Measurements from ENCODE around the gene PAK3. TPM values are rescaled to one million over a fixed set of nuclear protein-coding genes. Genes with fewer than 3 reads are reported as not detected.

PAK3 gene
- total and polyA plus RNA-seq, 4 donors: 0.10 to 1.4 (median 0.66) TPM

DNA sequence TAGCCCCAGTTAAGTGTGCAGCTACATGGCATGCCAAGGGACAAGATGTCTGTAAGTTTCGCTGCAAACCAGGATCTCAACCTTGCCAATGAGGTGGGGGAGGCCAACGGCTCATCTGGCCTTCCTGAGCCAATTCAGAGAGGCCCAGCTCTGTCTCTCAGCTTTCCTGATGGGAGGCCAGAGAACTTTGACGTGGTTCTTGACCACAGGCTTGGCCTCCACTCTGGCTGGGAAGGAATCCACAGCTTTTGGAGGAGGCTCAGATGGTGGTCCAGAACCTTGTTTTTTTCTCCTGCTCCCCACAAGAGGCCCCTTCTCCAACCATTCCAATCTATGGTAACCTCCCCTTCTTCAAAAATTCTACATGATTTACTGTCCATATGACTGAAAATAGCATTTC, 164.5 kb downstream of the PAK3 start:
- H3K4me1 ChIP-seq (ENCODE audit: control insufficient read depth in 5 of 5, insufficient read depth in 5 of 5, low read length in 5 of 5): no peaks in the 10 kb centered on the region
- no peaks in the 10 kb centered on the region for H3K36me3 ChIP-seq (ENCODE audit: control insufficient read depth in 4 of 4, insufficient read depth in 4 of 4, low read length in 4 of 4)
- DNase-seq (no peak), ATAC-seq (ENCODE audit: insufficient read depth, low FRiP score) (no peak)
- TF ChIP-seq, protein P1, sequence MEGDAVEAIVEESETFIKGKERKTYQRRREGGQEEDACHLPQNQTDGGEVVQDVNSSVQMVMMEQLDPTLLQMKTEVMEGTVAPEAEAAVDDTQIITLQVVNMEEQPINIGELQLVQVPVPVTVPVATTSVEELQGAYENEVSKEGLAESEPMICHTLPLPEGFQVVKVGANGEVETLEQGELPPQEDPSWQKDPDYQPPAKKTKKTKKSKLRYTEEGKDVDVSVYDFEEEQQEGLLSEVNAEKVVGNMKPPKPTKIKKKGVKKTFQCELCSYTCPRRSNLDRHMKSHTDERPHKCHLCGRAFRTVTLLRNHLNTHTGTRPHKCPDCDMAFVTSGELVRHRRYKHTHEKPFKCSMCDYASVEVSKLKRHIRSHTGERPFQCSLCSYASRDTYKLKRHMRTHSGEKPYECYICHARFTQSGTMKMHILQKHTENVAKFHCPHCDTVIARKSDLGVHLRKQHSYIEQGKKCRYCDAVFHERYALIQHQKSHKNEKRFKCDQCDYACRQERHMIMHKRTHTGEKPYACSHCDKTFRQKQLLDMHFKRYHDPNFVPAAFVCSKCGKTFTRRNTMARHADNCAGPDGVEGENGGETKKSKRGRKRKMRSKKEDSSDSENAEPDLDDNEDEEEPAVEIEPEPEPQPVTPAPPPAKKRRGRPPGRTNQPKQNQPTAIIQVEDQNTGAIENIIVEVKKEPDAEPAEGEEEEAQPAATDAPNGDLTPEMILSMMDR (IDR thresholded peaks at IDR 0.05; ENCODE audit: control extremely low read depth, extremely low read depth): no peak
- no peak overlapping the region for H3K9ac ChIP-seq (ENCODE audit: insufficient read depth in 1 of 2, low read length in 2 of 2)
- peaks cover 0 to 41% (median 25%) of the 10 kb centered on the region in 3 donors for H3K27me3 ChIP-seq (ENCODE audit: control insufficient read depth in 3 of 3, insufficient read depth in 3 of 3, low read length in 2 of 3)
- 61 to 100% methylated on average over 3 of the region's 3 CpGs for WGBS, 2 donors
- no peaks in the 10 kb centered on the region for H3K9me3 ChIP-seq (ENCODE audit: control insufficient read depth in 4 of 4, insufficient read depth in 3 of 4, low read length in 3 of 4)
- no peak overlapping the region for H3K27ac ChIP-seq (ENCODE audit: low read depth in 1 of 2, low read length in 1 of 2)
- H3K4me3 ChIP-seq: no peak overlapping the region

DNA sequence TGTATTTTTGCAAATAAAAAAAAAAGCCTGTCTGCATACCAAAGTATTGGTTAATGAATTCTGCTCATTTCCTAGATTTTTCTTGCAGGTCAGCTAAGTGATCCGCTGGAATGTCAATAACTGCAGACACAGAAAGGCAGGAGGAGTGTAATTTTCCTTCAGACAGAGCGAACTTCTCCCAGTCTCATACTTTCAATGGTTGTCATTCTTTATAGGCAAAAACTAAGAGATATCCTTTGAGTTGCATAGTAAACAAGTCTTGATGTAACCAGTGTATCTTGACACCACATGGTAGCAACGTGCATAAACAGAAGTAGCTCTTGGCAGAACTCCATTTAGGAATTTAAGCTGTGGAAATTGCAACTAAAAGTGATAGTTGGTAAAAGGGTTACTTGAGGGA, 166.1 kb downstream of the PAK3 start:
- no peaks in the 10 kb centered on the region for H3K36me3 ChIP-seq (ENCODE audit: control insufficient read depth in 4 of 4, insufficient read depth in 4 of 4, low read length in 4 of 4)
- H3K27me3 ChIP-seq (ENCODE audit: control insufficient read depth in 3 of 3, insufficient read depth in 3 of 3, low read length in 2 of 3): peaks cover 0 to 47% (median 34%) of the 10 kb centered on the region in 3 donors
- no peaks in the 10 kb centered on the region for H3K4me1 ChIP-seq (ENCODE audit: control insufficient read depth in 5 of 5, insufficient read depth in 5 of 5, low read length in 5 of 5)
- H3K4me3 ChIP-seq: no peak overlapping the region
- H3K9me3 ChIP-seq (ENCODE audit: control insufficient read depth in 4 of 4, insufficient read depth in 3 of 4, low read length in 3 of 4): no peaks in the 10 kb centered on the region
- no peak overlapping the region for H3K27ac ChIP-seq (ENCODE audit: low read depth in 1 of 2, low read length in 1 of 2)
- DNase-seq (no peak), ATAC-seq (ENCODE audit: insufficient read depth, low FRiP score) (no peak)
- H3K9ac ChIP-seq (ENCODE audit: insufficient read depth in 1 of 2, low read length in 2 of 2): no peak overlapping the region
- TF ChIP-seq, protein P1 (IDR thresholded peaks at IDR 0.05; ENCODE audit: control extremely low read depth, extremely low read depth): no peak
- 44 to 72% methylated on average over 3 of the region's 3 CpGs for WGBS, 2 donors

DNA sequence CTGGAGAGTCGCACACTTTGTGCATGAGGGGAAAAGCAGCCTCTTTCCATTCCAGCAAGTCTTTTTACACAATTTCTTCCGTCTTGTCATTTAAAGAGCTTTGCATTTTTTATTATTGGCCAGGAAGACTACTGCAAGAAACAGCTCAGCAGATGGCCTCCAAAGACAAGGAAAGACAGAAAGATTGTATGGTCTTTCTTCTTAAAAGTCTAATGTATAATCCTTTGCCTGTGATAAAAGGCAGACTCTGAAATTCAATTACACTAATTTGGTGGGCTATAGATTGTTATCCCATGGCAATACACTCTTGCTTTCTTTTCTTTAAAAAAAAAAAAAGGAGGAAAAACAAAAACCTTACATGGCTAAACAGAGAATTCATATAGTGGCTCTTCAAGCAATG, 168.4 kb downstream of the PAK3 start:
- no peak for ATAC-seq (ENCODE audit: insufficient read depth, low FRiP score)

More for the DNA sequence above, 168.4 kb downstream of the PAK3 start:
- H3K4me1 ChIP-seq (ENCODE audit: control insufficient read depth in 5 of 5, insufficient read depth in 5 of 5, low read length in 5 of 5): no peaks in the 10 kb centered on the region
- H3K9me3 ChIP-seq (ENCODE audit: control insufficient read depth in 4 of 4, insufficient read depth in 3 of 4, low read length in 3 of 4): no peaks in the 10 kb centered on the region
- no peak overlapping the region for H3K9ac ChIP-seq (ENCODE audit: insufficient read depth in 1 of 2, low read length in 2 of 2)
- TF ChIP-seq, protein P1 (IDR thresholded peaks at IDR 0.05; ENCODE audit: control extremely low read depth, extremely low read depth): no peak
- 68 to 86% methylated on average over 2 of the region's 2 CpGs for WGBS, 2 donors
- DNase-seq: no peak
- no peak overlapping the region for H3K4me3 ChIP-seq
- H3K27ac ChIP-seq (ENCODE audit: low read depth in 1 of 2, low read length in 1 of 2): no peak overlapping the region
- H3K36me3 ChIP-seq (ENCODE audit: control insufficient read depth in 4 of 4, insufficient read depth in 4 of 4, low read length in 4 of 4): no peaks in the 10 kb centered on the region
- peaks cover 0 to 45% (median 34%) of the 10 kb centered on the region in 3 donors for H3K27me3 ChIP-seq (ENCODE audit: control insufficient read depth in 3 of 3, insufficient read depth in 3 of 3, low read length in 2 of 3)
